Measurements from ENCODE around the gene SRGAP3. TPM values are rescaled to one million over a fixed set of nuclear protein-coding genes. Genes with fewer than 3 reads are reported as not detected.

Gene SRGAP3
- total and polyA plus RNA-seq, 2 experiments from 2014 or later: 6.0 to 15.7 TPM

- Histone ChIP-seq H3K27ac (no peak overlapping the region), H3K4me1 (ENCODE audit: low read depth) (no peaks in the 10 kb centered on the region), H3K4me3 (no peak overlapping the region), H3K9me3 (ENCODE audit: low read depth) (no peaks in the 10 kb centered on the region), H3K36me3 (no peaks in the 10 kb centered on the region), H3K27me3 (no peaks in the 10 kb centered on the region)
- no peak for DNase-seq (ENCODE audit: low read depth in 1 of 2, low spot score in 1 of 2)
- no peak for TF ChIP-seq CTCF (IDR thresholded peaks at IDR 0.05; ENCODE audit: low read depth, low read length)
These were observed 172.4 kb downstream of the SRGAP3 start for GRCh38 chr3:9077029-9077428.

- no peak overlapping the region for H3K4me3 ChIP-seq
- H3K27ac ChIP-seq: no peak overlapping the region
- H3K9me3 ChIP-seq (ENCODE audit: low read depth): no peaks in the 10 kb centered on the region
- no peak for DNase-seq (ENCODE audit: low read depth in 1 of 2, low spot score in 1 of 2)
- TF ChIP-seq CTCF (IDR thresholded peaks at IDR 0.05; ENCODE audit: low read depth, low read length): no peak
- H3K4me1 ChIP-seq (ENCODE audit: low read depth): no peaks in the 10 kb centered on the region
- H3K27me3 ChIP-seq: no peaks in the 10 kb centered on the region
- no peaks in the 10 kb centered on the region for H3K36me3 ChIP-seq
These were observed 173.7 kb downstream of the SRGAP3 start for GRCh38 chr3:9075762-9076161.

GRCh38 chr3:9074079-9074478, 175.4 kb downstream of the SRGAP3 start:
- H3K36me3 ChIP-seq: no peaks in the 10 kb centered on the region
- H3K4me1 ChIP-seq (ENCODE audit: low read depth): no peaks in the 10 kb centered on the region
- no peak overlapping the region for H3K27ac ChIP-seq
- DNase-seq (ENCODE audit: low read depth in 1 of 2, low spot score in 1 of 2): no peak
- no peaks in the 10 kb centered on the region for H3K9me3 ChIP-seq (ENCODE audit: low read depth)
- no peaks in the 10 kb centered on the region for H3K27me3 ChIP-seq
- TF ChIP-seq CTCF (IDR thresholded peaks at IDR 0.05; ENCODE audit: low read depth, low read length): no peak
- H3K4me3 ChIP-seq: no peak overlapping the region

GRCh38 chr3:9072667-9073009, 176.8 kb downstream of the SRGAP3 start:
- Histone ChIP-seq H3K36me3 (no peaks in the 10 kb centered on the region), H3K4me3 (no peak overlapping the region), H3K4me1 (ENCODE audit: low read depth) (no peaks in the 10 kb centered on the region), H3K27ac (no peak overlapping the region), H3K27me3 (no peaks in the 10 kb centered on the region), H3K9me3 (ENCODE audit: low read depth) (no peaks in the 10 kb centered on the region)
- no peak for TF ChIP-seq CTCF (IDR thresholded peaks at IDR 0.05; ENCODE audit: low read depth, low read length)
- no peak for DNase-seq (ENCODE audit: low read depth in 1 of 2, low spot score in 1 of 2)

- Histone ChIP-seq H3K4me3 (no peak overlapping the region), H3K9me3 (ENCODE audit: low read depth) (no peaks in the 10 kb centered on the region), H3K36me3 (no peaks in the 10 kb centered on the region), H3K27ac (no peak overlapping the region), H3K4me1 (ENCODE audit: low read depth) (no peaks in the 10 kb centered on the region), H3K27me3 (no peaks in the 10 kb centered on the region)
- no peak for TF ChIP-seq CTCF (IDR thresholded peaks at IDR 0.05; ENCODE audit: low read depth, low read length)
- DNase-seq (ENCODE audit: low read depth in 1 of 2, low spot score in 1 of 2): no peak
These were observed 177.3 kb downstream of the SRGAP3 start for GRCh38 chr3:9071936-9072666.
